Liver (tissue), 9 donors: ENCODE measurements around the gene PLXDC2. TPM values are rescaled to one million over a fixed set of nuclear protein-coding genes. Genes with fewer than 3 reads are reported as not detected.

ENCODE experiments used
- DNase-seq: peaks from one replicate; pipeline ENCODE4 v3.0.0-alpha.2; 2017; ENCODE audit warnings: low spot score
- H3K27ac ChIP-seq, 2 donors: one replicate each; pipeline ENCODE4 v1.7.0; 2013; ENCODE audit warnings: inconsistent platforms in 2 of 2, low read length in 2 of 2, control low read depth in 1 of 2, low read depth in 1 of 2, mild to moderate bottlenecking in 1 of 2
- H3K27me3 ChIP-seq, 4 donors: one replicate each; pipeline versions ENCODE4 v1.6.1 to v1.7.0; 2013; ENCODE audit warnings: low read length in 3 of 4, inconsistent platforms in 1 of 4, mild to moderate bottlenecking in 1 of 4, moderate library complexity in 1 of 4; ENCODE audit not compliant: control insufficient read depth in 4 of 4, insufficient read depth in 4 of 4
- H3K36me3 ChIP-seq, 4 donors: one replicate each; pipeline versions ENCODE4 v1.6.1 to v1.7.0; 2013; ENCODE audit warnings: low read length in 3 of 4, mild to moderate bottlenecking in 3 of 4, low read depth in 1 of 4, moderate library complexity in 1 of 4; ENCODE audit not compliant: control insufficient read depth in 4 of 4, insufficient read depth in 3 of 4
- H3K4me1 ChIP-seq, 4 donors: one replicate each; pipeline versions ENCODE4 v1.6.1 to v1.7.0; 2013; ENCODE audit warnings: low read length in 3 of 4, mild to moderate bottlenecking in 3 of 4, moderate library complexity in 1 of 4; ENCODE audit not compliant: control insufficient read depth in 4 of 4, insufficient read depth in 4 of 4
- H3K4me3 ChIP-seq, 3 donors: one replicate each; pipeline versions ENCODE4 v1.6.1 to v1.7.0; 2013; ENCODE audit warnings: low read length in 3 of 3, control low read depth in 1 of 3, low read depth in 1 of 3, mild to moderate bottlenecking in 1 of 3
- H3K9ac ChIP-seq, 2 donors: one replicate each; pipeline ENCODE4 v1.7.0; 2013; ENCODE audit warnings: low read length in 2 of 2, mild to moderate bottlenecking in 2 of 2, moderate library complexity in 2 of 2, control low read depth in 1 of 2, low read depth in 1 of 2
- H3K9me3 ChIP-seq, 4 donors: one replicate each; pipeline versions ENCODE4 v1.6.1 to v1.7.0; 2013; ENCODE audit warnings: low read length in 3 of 4; ENCODE audit not compliant: control insufficient read depth in 4 of 4
- ATF3 ChIP-seq: IDR thresholded peaks from 2 replicates; pipeline ENCODE4 v1.6.1; 2016; ENCODE audit warnings: antibody characterized with exemption
- CTCF ChIP-seq: fragments of 150-350 bp; IDR thresholded peaks from 2 replicates; pipeline ENCODE4 v1.5.1; 2017; ENCODE audit warnings: improper control_type of control experiment, low read depth, low read length; ENCODE audit not compliant: missing input control
- EGR1 ChIP-seq, 2 donors: IDR thresholded peaks; 2 replicates each; pipeline ENCODE4 v1.6.1; 2016 to 2018; ENCODE audit warnings: antibody characterized with exemption in 2 of 2, low read depth in 2 of 2
- FOXA1 ChIP-seq: IDR thresholded peaks from 2 replicates; pipeline ENCODE4 v1.6.1; 2016; ENCODE audit warnings: antibody characterized with exemption
- GABPA ChIP-seq, 2 donors: IDR thresholded peaks in 1 of 2; conservative IDR thresholded peaks in 1 of 2; 2 replicates each; pipeline ENCODE4 v1.6.1; 2016; ENCODE audit warnings: antibody characterized with exemption in 2 of 2, mild to moderate bottlenecking in 1 of 2, moderate library complexity in 1 of 2
- JUND ChIP-seq, 2 donors: IDR thresholded peaks; 2 replicates each; pipeline ENCODE4 v1.6.1; 2016; ENCODE audit warnings: antibody characterized with exemption in 2 of 2
- MAX ChIP-seq: IDR thresholded peaks from 2 replicates; pipeline ENCODE4 v1.6.1; 2016; ENCODE audit warnings: antibody characterized with exemption
- RAD21 ChIP-seq, 2 donors: IDR thresholded peaks; 2 replicates each; pipeline ENCODE4 v1.6.1; 2016; ENCODE audit warnings: antibody characterized with exemption in 2 of 2, mild to moderate bottlenecking in 2 of 2
- REST ChIP-seq: IDR thresholded peaks from 2 replicates; pipeline ENCODE4 v1.6.1; 2016; ENCODE audit warnings: antibody characterized with exemption, mild to moderate bottlenecking
- RXRA ChIP-seq, 2 donors: IDR thresholded peaks; 2 replicates each; pipeline ENCODE4 v1.6.1; 2017 to 2018; ENCODE audit warnings: antibody characterized with exemption in 2 of 2, mild to moderate bottlenecking in 1 of 2
- SP1 ChIP-seq: IDR thresholded peaks from 2 replicates; pipeline ENCODE4 v1.6.1; 2018; ENCODE audit warnings: antibody characterized with exemption, mild to moderate bottlenecking
- TAF1 ChIP-seq: conservative IDR thresholded peaks from 2 replicates; pipeline ENCODE4 v1.6.1; 2016; ENCODE audit warnings: antibody characterized with exemption, mild to moderate bottlenecking
- ZBTB33 ChIP-seq: IDR thresholded peaks from 2 replicates; pipeline ENCODE4 v1.6.1; 2016; ENCODE audit warnings: antibody characterized with exemption
- WGBS: extraction: QIAGEN DNeasy Blood & Tissue Kit; methylation state at CpG from one replicate; pipeline ENCODE4 v1.1.7; 2013; 5-methylcytosine and 5-hydroxymethylcytosine counted together
- polyA plus RNA-seq, 2 donors: library from polyadenylated mRNA; stranded (reverse) in 1 of 2; unstranded in 1 of 2; fragments of 200-250 nt in 1 of 2; fragments of >200 nt in 1 of 2; fragmentation: Nextera tagmentation in 1 of 2; extraction: Ambion mirVana in 1 of 2; gene quantifications; one replicate each; pipeline versions ENCODE4 v1.2.1 to v1.2.3, GENCODE V29; 2013 to 2015
- total RNA-seq, 2 donors: library from RNA; depleted of rRNA; stranded (reverse); fragments of >200 nt; gene quantifications; one replicate each; pipeline ENCODE4 v1.2.3, GENCODE V29; 2014
- donor health status: healthy.
- donor health status: healthy.
- donor health status: healthy.
- donor health status: healthy.
- donor health status: healthy.

Gene PLXDC2
- total and polyA plus RNA-seq, 4 donors, result 1.4 to 5.1 (median 2.4) TPM

- peaks cover 0 to 10% (median 4%) of the 10 kb centered on the region in 4 donors for H3K4me1 ChIP-seq
- no peaks in the 10 kb centered on the region for H3K36me3 ChIP-seq
- TF ChIP-seq SP1, result no peak
- TF ChIP-seq REST, result no peak
- no peak for TF ChIP-seq MAX
- TF ChIP-seq RAD21 (IDR thresholded peaks at IDR 0.05), result no peak
- TF ChIP-seq ZBTB33, result no peak
- no peak for TF ChIP-seq ATF3
- TF ChIP-seq TAF1, result no peak
- TF ChIP-seq FOXA1, result no peak
- TF ChIP-seq JUND (IDR thresholded peaks at IDR 0.05), result no peak
- no peak for TF ChIP-seq EGR1 (IDR thresholded peaks at IDR 0.05; ENCODE audit: low read depth in 2 of 2)
- TF ChIP-seq CTCF, result no peak
- TF ChIP-seq RXRA (IDR thresholded peaks at IDR 0.05), result no peak
- no peak for TF ChIP-seq GABPA (IDR thresholded peaks at IDR 0.05 in 1 of 2, conservative IDR thresholded peaks at IDR 0.05 in 1 of 2)
- WGBS, result 73% methylated on average over 5 of the region's 5 CpGs
- no peak overlapping the region for H3K9ac ChIP-seq
- no peaks in the 10 kb centered on the region for H3K27me3 ChIP-seq
- no peak for DNase-seq
- H3K9me3 ChIP-seq, result no peaks in the 10 kb centered on the region
- no peak overlapping the region for H3K4me3 ChIP-seq
- H3K27ac ChIP-seq, result no peak overlapping the region
Observed at GRCh38 chr10:19892677-19893076, 76.4 kb downstream of the PLXDC2 start.

- Histone ChIP-seq H3K9ac (no peak overlapping the region), H3K9me3 (no peaks in the 10 kb centered on the region), H3K4me3 (no peak overlapping the region), H3K27me3 (no peaks in the 10 kb centered on the region), H3K27ac (no peak overlapping the region), H3K4me1 (no peaks in the 10 kb centered on the region), H3K36me3 (no peaks in the 10 kb centered on the region)
- WGBS, result 87% methylated on average over 3 of the region's 3 CpGs
- no peak for DNase-seq
- no peak for TF ChIP-seq GABPA (IDR thresholded peaks at IDR 0.05 in 1 of 2, conservative IDR thresholded peaks at IDR 0.05 in 1 of 2)
Observed at GRCh38 chr10:19895500-19895899, 79.3 kb downstream of the PLXDC2 start.
